Fibroblast of villous mesenchyme (primary cell): ENCODE data around the gene NEDD8. TPM values are rescaled to one million over a fixed set of nuclear protein-coding genes. Genes with fewer than 3 reads are reported as not detected.

Experiments
- DNase-seq: peaks from one replicate; pipeline ENCODE4 v3.0.0-alpha.2; 2010; ENCODE audit warnings: low read depth
- H3K4me3 ChIP-seq: 2 replicates; pipeline ENCODE4 v1.5.1; 2011; ENCODE audit warnings: low read depth, mild to moderate bottlenecking, low read length
- CTCF ChIP-seq: IDR thresholded peaks from 2 replicates; pipeline ENCODE4 v1.5.1; 2012; ENCODE audit warnings: low read depth, mild to moderate bottlenecking, low read length; ENCODE audit not compliant: insufficient read depth
- total RNA-seq: library from RNA; depleted of rRNA; stranded (reverse); fragments of >200 nt; gene quantifications from 2 replicates; pipeline ENCODE4 v1.2.3, GENCODE V29; 2012

NEDD8 gene
- total RNA-seq, 1 donor, result 128 TPM

- H3K4me3 ChIP-seq, result no peak overlapping the region
- no peak for TF ChIP-seq CTCF
- no peak for DNase-seq
These were observed 23.3 kb upstream of the NEDD8 start for GRCh38 chr14:24255438-24255837.

- DNase-seq, result no peak
- no peak for TF ChIP-seq CTCF
- no peak overlapping the region for H3K4me3 ChIP-seq
These were observed 22.6 kb upstream of the NEDD8 start for GRCh38 chr14:24254630-24255392.

- H3K4me3 ChIP-seq, result no peak overlapping the region
- DNase-seq, result no peak
- TF ChIP-seq CTCF, result no peak
These were observed 21.8 kb upstream of the NEDD8 start for GRCh38 chr14:24253936-24254335.

GRCh38 chr14:24252289-24253124, 20.3 kb upstream of the NEDD8 start:
- DNase-seq, result no peak
- no peak overlapping the region for H3K4me3 ChIP-seq
- no peak for TF ChIP-seq CTCF

- DNase-seq, result no peak
- TF ChIP-seq CTCF, result no peak
- H3K4me3 ChIP-seq, result no peak overlapping the region
These were observed 19.7 kb upstream of the NEDD8 start for GRCh38 chr14:24251880-24252288.

GRCh38 chr14:24250354-24250753, 18.2 kb upstream of the NEDD8 start:
- TF ChIP-seq CTCF, result no peak
- no peak for DNase-seq

More at GRCh38 chr14:24250354-24250753, 18.2 kb upstream of the NEDD8 start:
- H3K4me3 ChIP-seq, result no peak overlapping the region
